Epithelial cell of prostate (primary cell): ENCODE results near the gene JAML.

ENCODE experiments used
- DNase-seq: peaks from one replicate; pipeline ENCODE4 v3.0.0-alpha.2; 2011; ENCODE audit warnings: low read depth, low spot score
- H3K27ac ChIP-seq: fragments of 450-650 bp; 2 replicates; pipeline ENCODE4 v1.5.1; 2017; ENCODE audit warnings: mild to moderate bottlenecking

Gene JAML

DNA sequence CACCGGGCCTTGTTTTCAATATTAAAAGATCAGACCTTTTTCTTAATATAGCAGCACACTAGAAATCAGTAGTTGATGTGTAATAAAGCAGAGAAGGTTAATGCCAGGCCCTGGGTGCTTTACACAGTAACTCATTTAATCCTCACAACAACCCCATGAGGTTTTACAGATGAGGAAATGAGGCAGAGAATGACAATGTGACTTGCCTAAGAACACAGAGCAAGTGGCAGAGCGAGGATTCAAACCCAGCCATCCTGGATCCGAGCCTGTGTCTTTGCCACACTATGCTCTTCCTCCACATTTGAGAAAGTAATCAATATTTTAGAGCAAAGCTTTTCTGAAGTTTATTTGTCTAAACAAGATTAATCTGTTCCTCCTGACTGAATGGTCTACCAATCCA is 7.2 kb downstream of the JAML start:
- DNase-seq, result no peak
- no peak overlapping the region for H3K27ac ChIP-seq

DNA sequence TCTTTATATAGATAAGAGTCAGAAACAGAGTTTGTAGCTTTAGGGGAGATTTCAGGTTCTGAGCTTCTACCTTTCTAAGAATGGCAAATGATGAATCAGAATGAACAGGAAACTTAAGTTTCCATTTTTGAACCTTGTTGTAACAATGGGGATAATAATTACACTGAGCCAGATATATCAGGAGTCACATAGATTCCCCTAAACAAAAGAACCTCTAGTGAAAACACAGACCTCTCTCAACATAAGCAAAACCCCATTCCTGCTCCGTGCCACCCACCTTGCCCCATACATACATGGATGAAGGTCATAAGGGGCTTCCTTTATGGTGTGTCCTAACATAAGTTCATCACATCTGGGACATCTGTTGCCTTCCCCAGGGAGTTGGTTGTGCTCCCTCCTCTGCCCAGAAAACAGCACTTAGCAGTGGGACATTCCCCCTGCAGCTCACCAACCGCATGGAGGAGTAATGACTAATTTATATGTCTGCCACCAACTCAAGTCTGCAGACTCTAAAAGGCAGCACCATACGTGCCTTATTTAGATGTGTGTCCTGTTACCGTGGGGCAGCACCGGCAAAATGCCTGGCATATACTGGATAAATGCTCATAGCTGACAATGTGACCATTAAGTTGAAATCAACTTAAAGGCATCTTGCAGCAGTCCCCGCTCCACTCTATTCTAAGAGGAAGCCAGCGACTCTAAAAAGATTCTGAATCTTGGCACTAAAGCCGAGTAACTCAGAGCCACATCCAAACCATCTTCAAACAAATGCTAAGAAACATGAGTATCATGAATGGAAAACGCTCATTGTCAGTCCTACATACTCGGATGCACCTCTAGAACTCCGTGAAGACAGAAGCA is 8.0 kb downstream of the JAML start:
- H3K27ac ChIP-seq, result no peak overlapping the region
- DNase-seq, result no peak

DNA sequence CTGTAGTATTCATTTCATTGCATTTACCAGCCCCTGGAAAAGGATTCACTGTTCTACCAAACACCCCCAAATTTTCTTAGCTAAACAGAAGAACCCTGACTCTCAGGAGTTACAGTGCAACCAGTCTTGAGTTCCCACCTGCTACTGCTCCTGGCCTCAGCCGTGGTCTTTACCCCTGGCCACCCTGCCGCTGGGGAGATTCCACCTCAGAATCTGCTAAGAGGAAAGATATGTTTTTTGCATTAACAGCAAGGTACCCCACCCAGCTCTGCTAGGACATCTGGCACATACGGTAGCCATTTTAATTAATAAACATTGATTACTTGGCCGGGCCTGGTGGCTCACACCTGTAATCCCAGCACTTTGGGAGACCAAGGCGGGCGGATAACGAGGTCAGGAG is 9.0 kb downstream of the JAML start:
- H3K27ac ChIP-seq, result no peak overlapping the region
- no peak for DNase-seq

DNA sequence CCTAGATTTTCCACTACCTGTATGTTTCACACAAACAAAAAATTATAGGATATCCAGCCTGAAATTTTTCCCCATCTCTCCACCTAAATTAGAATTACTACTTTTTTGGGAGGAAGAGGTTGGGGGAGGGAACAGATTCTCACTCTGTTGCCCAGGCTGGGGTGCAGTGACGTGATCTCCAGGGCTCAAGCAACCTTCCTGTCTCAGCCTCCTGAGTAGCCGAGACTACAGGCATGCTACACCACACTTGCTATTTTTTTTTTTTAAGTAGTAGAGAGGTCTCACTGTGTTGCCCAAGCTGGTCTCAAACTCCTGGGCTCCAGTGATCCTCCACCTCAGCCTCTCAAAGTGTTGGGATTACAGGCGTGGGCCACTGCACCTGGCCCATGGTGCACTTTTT is 9.5 kb downstream of the JAML start:
- H3K27ac ChIP-seq, result no peak overlapping the region
- no peak for DNase-seq

DNA sequence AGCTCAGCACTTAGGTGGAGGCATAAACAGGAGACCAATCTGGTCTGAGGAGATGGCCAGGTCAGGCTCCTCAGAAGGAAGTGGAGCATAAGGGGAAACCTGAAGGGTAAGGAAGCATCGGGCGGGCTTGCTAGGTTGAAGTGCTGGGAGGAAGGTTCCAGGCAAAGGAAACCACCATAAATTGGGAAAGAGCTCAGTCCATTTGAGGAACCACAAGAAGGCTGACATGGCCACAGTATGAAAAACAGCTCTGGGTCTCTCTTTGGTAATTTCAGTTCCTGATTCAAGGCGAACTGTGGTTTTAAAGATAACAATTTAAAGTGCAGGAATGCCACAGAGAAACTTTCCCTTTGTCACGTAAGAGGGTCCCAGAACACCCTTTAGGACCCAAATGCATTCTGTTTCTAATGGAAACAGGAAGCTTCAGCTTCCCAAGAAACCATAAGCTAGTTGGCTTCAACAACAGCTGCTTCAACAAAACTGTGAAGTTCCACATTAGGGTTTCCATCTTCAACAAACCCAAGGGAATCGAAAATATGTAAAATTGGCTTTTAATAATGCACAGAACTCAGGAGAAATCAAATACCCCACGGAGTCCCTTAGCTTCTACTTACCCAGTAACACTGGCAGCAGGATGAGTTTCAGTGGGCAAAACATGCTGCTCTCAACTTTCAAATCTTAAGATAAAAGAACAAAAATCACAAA is 10.4 kb downstream of the JAML start:
- DNase-seq, result no peak
- no peak overlapping the region for H3K27ac ChIP-seq

DNA sequence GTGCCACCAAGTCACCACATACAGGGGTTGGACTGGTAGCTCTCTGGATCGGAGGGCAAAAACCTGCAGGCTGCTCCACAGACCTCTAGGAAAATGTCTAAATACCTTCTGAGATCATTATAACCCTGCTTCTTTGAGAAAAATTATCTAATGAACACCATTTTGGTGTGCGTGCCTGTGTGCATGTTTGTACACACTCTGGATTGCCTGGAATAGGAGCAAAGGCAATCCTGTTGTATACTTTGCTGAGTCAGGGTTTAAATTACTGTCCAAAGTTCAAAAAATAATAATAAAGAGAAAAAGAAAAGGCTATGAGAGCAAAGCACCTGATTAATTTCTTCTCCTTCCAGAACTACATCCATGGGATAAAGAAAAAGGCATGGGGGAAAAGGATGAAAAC is 11.0 kb downstream of the JAML start:
- H3K27ac ChIP-seq, result no peak overlapping the region

DNA sequence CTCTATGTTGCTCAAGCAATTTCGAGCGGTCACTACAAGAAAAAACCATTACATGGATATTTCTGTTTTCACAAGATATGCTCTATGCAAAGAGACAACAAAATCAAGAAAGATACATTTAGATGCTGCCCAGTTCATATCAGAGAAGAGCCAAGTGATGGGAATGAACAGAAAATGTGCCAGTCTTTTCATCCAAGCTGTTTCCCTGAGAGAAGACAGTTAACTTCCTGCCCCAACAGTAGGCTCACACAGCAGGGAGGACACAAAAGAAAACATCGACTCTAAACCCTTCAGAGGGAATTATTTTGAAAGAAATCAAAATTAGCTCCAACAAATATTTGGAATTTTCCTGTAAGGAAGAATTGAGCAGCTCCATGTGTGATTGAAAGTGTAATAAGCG is 11.6 kb downstream of the JAML start:
- DNase-seq, result no peak
- H3K27ac ChIP-seq, result no peak overlapping the region

More for the DNA sequence above, 11.0 kb downstream of the JAML start:
- no peak for DNase-seq

DNA sequence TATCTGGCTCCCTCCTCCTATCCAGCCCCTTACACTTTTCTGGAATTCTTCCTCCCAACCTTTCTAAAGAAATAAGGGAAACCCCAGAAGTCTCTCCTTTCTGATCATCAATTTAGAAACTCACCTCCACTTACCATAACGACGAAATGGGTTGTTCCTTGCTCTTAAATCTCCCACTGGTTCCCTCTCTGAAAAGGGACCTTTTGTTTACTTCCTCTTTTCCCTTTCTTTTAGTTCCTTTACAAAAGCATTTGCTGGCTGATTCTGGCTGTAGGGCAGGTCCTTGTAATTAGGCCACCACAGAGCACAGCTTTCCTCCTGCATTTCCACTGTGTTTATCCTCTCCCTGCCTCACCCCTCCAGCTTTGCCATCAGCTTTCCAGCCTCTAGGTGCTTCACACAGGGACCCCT is 12.0 kb downstream of the JAML start:
- no peak overlapping the region for H3K27ac ChIP-seq
- DNase-seq, result no peak

DNA sequence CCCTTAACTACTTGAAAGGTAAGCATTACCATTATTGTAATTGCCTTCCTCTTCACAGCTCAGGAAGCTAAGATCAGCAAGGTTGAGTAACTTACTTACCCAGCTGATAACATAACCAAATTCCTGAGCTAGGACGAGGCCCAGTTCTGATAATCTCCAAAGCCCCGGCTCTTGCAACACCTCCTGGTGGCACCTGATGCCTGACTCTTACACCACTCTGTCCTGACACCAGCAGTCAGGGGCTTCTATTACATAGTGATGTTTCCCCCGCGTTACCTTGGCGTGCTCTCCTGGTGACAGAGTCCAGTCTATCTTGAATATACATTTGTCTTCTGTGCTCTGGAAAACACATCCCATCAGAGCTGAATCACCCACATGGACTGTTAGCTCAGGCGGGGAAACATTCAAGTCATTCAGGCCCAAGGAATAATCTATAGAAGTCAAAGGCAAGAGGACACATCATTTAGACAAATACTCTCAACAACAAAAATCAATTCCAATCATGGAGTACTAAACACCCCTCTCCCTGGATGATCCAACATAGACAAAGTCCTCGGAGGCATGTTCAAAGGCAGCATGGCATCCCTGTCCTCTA is 12.6 kb downstream of the JAML start:
- no peak for DNase-seq
- no peak overlapping the region for H3K27ac ChIP-seq

DNA sequence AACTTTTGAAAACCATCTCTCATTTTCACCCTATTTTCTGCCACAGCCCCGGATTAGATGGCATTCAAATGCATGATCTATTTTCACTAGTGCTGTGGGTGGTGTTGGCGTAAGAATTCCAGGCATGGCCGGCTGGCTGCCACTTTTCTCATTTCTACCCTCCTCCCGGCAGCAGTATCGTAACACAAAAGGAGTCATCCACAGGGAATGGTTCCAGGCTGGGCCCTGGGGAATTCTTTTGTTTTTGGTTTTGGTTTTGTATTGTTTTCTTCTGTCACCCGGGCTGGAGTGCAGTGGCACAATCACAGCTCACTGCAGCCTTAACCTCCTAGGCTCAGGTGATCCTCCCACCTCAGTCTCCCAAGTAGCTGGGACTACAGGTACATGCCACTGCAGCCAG is 13.8 kb downstream of the JAML start:
- no peak overlapping the region for H3K27ac ChIP-seq
- DNase-seq, result no peak

DNA sequence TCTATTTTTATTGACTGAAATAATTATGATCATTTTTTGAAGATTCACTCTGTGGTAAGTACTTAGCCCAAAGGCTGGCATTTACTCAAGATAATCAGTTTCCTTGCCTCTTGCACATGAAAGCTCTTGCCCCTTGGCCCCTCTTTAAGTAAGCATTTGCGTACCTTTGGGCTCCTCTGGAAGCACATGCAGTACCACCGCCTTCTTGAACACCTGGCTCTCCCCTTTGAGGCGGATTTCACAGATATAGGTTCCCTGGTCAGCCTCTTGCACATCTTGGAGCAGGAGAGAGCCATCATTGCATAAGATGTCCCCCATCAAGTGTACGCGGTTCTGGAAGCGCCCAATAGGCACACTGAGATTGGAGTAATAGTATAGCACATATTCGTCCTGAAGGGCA is 14.5 kb downstream of the JAML start:
- DNase-seq, result no peak
- H3K27ac ChIP-seq, result no peak overlapping the region

DNA sequence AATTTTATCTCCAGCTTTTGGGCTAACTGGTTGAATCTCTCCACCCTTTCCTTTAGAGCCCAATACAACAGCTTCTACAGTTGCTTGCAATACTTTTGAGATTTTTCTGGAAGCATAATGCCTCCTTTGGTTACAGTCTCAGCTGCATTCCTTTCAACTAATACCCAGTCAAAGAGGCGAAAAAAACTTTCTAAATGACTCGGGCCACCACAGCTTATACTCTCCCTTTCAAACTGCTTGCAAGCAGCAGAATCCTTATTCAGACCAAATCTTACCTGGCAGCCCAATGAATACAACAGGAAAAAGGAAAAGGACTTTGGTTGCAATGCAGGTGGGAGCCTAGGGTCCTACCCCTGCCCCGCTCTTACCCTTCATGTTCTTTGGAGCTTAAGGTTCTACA is 15.8 kb downstream of the JAML start:
- DNase-seq, result no peak
- H3K27ac ChIP-seq, result no peak overlapping the region

DNA sequence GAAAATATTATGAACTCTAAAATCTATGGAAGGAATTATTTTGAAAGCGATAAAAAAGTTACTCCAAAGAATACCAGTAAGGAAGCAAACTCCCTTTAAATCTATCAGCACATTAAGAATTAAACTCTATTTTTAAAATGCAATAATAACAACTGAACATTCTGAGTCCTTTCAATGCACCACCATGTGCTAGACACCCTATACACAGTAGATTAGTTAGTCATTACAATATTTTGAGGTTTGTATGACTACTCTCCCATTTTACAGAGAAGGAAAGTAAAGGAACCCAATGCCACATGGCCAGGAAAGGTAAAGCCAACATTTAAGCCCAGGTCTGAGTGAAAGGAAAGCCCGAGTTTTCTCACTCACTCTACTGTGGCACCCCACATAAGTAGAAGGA is 17.7 kb downstream of the JAML start:
- H3K27ac ChIP-seq, result no peak overlapping the region
- DNase-seq, result no peak

DNA sequence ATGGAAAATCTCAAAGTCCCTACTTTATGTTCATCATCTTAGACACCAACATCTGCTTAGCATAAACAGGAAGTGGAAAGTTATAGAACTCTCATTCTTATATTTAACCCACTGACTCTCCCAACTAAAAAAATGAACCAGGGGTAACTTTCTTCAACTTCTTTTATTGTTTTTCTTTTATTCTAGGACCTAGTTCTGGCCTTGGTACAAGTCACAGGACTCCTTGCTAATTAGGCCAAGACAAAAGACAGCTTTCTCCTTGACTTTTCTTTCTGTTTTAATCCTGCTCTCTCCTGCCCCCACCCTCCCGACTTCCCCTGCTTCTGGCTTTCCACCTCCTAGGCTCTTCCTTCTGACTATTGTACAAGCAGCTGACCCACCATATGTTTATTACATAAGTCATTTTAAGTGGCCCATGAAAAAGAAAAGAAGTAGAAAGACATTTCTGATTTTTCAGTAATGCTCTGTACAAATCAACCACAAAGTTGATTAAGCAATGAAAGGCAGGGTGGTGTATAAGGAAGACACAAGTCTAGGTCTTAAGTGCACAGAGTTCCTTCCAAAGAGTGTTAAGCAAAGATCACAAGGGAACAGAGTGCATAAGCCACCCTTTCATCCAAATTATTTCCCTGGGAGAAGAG is 18.3 kb downstream of the JAML start:
- no peak for DNase-seq
- no peak overlapping the region for H3K27ac ChIP-seq

DNA sequence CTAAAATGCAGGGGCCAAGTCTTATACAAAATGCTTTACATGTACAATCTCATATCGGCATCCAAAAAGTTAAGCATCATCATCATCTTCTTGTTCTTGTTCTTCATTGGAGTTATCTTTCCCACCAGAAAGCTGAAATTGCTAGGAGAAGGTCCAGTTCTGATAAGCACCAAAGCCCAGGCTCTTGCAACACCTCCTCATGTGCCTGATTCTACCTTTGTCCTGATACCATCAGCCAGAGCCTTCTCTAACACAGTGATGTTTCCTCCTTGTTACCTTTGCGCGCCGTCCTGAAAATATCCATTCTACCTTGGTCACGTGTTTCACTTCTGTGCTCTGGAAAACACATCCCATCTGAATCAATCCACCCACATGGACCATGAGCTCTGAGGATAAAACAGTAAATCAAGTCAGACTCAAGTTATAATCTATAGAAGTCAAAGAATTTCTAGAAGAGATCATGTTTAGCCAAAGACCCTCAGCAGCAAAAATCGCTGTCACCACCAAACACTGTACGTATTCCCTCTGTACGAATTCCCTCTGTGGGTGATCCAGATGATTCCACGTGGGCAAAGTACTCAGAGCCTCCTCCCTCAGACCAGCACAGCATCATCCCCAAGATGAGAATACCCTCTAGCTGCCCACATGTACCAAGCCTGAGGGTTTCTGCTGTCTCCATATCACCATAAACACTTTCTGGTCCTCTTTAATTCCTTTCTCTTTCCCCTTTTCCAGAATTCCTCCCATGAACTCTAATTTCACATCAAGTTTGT is 19.0 kb downstream of the JAML start:
- DNase-seq, result no peak
- H3K27ac ChIP-seq, result no peak overlapping the region

DNA sequence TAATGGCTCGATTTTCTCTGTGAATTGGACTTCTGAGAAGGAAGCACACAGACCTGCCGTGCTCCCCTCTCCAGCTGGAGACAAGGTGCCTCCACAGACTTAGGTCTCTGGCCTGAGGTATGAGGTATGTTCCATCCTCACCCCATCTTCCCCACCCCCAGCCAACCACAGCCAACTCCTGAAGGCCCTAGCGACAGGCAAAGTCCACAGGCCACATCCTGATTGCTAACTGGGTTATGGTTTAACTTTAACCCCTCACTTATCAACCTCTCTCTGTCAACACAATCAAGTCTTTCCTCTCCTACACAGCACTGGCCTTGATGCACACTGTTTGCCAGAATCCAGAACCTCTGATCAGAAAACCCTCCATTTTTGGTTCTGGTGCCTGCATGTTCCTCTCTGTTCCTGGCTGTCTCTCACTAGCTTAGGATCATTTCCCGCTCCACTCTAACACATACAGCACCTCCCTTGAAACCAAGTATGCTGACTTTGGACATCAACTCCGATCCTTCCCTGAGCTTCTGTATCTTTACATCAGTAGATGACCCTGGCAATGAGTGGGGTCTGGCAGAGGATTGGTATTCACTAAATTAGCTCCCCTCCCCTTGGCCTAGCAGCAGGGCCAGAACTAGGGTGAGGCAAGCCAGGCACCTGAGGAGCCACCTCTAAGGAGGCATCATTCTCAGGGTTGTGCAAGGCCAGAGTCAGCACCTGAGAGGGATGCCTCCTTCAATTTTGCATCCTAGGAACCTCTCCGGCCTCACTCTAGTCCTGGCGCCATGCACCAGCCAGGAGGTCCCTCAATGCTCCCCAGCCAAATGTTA is 22.0 kb downstream of the JAML start:
- no peak for DNase-seq
- H3K27ac ChIP-seq, result no peak overlapping the region

DNA sequence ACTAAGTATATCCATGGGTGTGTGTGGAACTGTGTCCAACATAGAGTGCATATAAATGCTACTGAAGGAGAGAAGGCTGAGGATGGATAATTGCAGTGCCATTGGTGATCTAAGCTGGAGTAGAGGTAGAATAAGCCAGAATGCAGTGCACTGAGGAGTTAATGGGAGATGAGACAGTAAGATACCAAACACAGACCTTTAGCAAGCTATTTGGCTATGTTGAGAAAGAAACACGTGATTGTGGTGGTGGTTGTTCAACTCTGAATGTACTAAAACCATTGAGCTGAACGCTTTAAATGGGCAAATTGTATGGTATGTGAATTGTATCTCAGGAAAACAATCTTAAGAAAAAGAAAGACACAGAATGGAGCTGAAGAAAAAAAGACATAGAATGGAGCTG is 22.8 kb downstream of the JAML start:
- no peak overlapping the region for H3K27ac ChIP-seq
- DNase-seq, result no peak

DNA sequence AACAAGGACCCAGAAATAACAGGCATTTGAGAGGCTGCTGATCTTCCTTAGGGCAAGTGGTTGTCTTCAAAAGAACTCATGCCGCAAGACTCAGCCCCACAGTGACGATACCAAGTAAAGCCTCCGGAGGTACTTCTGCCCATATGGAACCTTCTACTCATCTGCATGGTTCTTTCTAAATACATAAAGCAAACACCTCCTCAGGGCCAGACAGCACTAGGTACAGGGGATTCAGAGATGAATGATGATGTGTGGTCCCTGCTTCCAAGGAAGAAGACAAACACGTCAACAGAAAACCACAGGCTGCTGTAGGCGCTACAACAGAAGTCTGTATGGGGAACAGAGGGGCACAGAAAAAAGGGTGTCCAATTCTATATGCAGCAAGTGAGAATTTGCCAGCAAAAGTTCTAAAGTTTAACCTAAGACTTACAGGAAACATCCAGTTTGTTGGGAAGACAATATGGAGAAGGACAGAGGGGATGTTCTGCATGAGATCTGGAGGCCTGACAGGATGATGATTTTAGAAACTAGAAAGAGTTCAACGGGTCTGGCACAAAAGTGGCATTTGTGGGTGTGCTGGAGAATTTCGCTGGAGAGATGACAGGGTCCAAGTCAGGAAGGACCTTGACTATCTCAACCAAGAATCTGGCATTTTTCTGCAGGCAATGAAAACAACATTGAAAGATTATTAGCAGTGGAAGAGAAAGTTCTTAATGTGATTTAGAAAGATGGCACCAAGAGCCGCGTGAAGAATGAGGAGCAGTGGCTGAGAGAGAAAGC is 23.7 kb downstream of the JAML start:
- no peak overlapping the region for H3K27ac ChIP-seq
- no peak for DNase-seq

DNA sequence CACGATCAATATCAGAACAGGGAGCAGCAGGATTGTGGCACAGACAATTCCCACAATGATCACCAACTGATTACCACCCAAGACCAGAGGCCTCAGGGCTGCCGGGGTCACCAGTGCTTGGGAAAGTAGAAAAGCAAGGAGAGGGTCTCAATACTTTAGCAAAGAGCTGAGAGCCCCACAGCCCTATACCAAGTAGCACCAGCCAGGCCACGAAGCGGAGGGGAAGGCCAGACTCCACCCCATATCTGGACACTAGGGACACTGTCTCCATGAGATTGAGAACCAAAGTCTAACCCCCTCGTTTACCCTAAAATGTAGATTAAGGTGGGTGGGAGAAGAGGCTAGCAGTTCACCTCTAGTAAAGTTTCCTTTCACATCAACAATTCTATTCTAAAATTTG is 24.3 kb downstream of the JAML start:
- no peak for DNase-seq
- H3K27ac ChIP-seq, result no peak overlapping the region
